ENCODE data around the gene DIP2B.

GRCh38 chr12:50633955-50634354, 129.2 kb downstream of the DIP2B start:
- no peak for TF ChIP-seq CTCF (IDR thresholded peaks at IDR 0.05)
- no peak for TF ChIP-seq POLR2A (IDR thresholded peaks at IDR 0.05)
- TF ChIP-seq EP300 (IDR thresholded peaks at IDR 0.05): no peak

All from ovary (tissue), 3 donors.